HEK293T (cell line): Measurements from ENCODE around the gene KIF26B.

Experiments used
- CTBP1 ChIP-seq: fragments of 450-650 bp; IDR thresholded peaks from 2 replicates; pipeline ENCODE4 v1.6.1; 2016; ENCODE audit warnings: borderline replicate concordance
- ELF4 ChIP-seq: fragments of 450-650 bp; IDR thresholded peaks from 2 replicates; pipeline ENCODE4 v1.6.1; 2017; ENCODE audit warnings: antibody characterized with exemption
- FOXA1 ChIP-seq: fragments of 450-650 bp; IDR thresholded peaks from 2 replicates; pipeline ENCODE4 v1.6.1; 2016; ENCODE audit warnings: mild to moderate bottlenecking
- TARDBP ChIP-seq: fragments of 450-650 bp; IDR thresholded peaks from 2 replicates; pipeline ENCODE4 v1.6.1; 2016

DNA sequence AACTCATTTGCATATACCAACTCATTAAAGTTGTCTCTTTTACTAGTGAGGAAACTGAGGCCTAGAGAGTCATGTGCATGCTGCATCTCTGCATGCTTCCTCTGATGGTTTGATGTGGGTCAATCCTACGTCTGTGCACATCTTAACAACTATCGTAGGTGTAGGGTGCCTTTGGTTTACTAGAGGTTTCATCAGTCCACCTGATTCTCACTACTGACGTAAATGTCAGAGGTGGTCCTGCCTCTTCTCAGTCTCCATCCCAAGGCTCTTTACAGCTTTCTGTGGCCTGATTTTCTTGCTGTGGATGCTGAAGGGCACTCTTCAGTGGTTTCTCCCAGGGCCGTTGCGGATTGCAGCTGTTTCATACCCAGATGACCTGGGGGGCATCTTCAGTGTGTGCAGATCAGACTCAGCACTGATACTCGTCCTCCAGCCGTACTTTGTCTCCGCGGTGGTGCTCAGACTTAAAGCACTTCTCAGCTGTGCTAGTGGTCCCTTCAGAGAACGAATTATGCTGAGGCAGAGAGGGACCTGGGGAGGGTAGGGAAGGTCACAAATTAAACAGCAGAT lies 407.0 kb downstream of the KIF26B start:
- TF ChIP-seq ELF4 (no peak), TARDBP (no peak), CTBP1 (no peak), FOXA1 (no peak)
